ENCODE measurements around the gene MTURN. TPM values are rescaled to one million over a fixed set of nuclear protein-coding genes. Genes with fewer than 3 reads are reported as not detected.

MTURN gene
- total RNA-seq, 1 donor from 2014 or later: 106 TPM

- peak; percentile 68 for DNase-seq (ENCODE audit: low spot score)
These were observed 723 bp downstream of the MTURN start for GRCh38 chr7:30135301-30136116.

GRCh38 chr7:30136117-30136731 lies 1.4 kb downstream of the MTURN start:
- no peak for DNase-seq (ENCODE audit: low spot score)

- no peak for DNase-seq (ENCODE audit: low spot score)
These were observed 2.1 kb downstream of the MTURN start for GRCh38 chr7:30136743-30137485.

- DNase-seq (ENCODE audit: low spot score): no peak
These were observed 5.1 kb downstream of the MTURN start for GRCh38 chr7:30139836-30140384.

GRCh38 chr7:30140456-30140855 lies 5.7 kb downstream of the MTURN start:
- DNase-seq (ENCODE audit: low spot score): no peak

GRCh38 chr7:30142710-30143109 lies 7.9 kb downstream of the MTURN start:
- peak; percentile 59 for DNase-seq (ENCODE audit: low spot score)

GRCh38 chr7:30143748-30144251 lies 9.0 kb downstream of the MTURN start:
- no peak for DNase-seq (ENCODE audit: low spot score)

GRCh38 chr7:30144657-30145306 lies 10.0 kb downstream of the MTURN start:
- DNase-seq (ENCODE audit: low spot score): peak; percentile 53

GRCh38 chr7:30145426-30145970 lies 10.7 kb downstream of the MTURN start:
- DNase-seq (ENCODE audit: low spot score): no peak

- DNase-seq (ENCODE audit: low spot score): no peak
These were observed 11.4 kb downstream of the MTURN start for GRCh38 chr7:30146127-30146612.

- no peak for DNase-seq (ENCODE audit: low spot score)
These were observed 12.4 kb downstream of the MTURN start for GRCh38 chr7:30147223-30147622.

- no peak for DNase-seq (ENCODE audit: low spot score)
These were observed 13.0 kb downstream of the MTURN start for GRCh38 chr7:30147785-30148184.

- DNase-seq (ENCODE audit: low spot score): no peak
These were observed 13.6 kb downstream of the MTURN start for GRCh38 chr7:30148426-30148825.

GRCh38 chr7:30148951-30149459 lies 14.2 kb downstream of the MTURN start:
- DNase-seq (ENCODE audit: low spot score): no peak

- no peak for DNase-seq (ENCODE audit: low spot score)
These were observed 15.0 kb downstream of the MTURN start for GRCh38 chr7:30149640-30150272.

- DNase-seq (ENCODE audit: low spot score): no peak
These were observed 15.9 kb downstream of the MTURN start for GRCh38 chr7:30150711-30151110.

- DNase-seq (ENCODE audit: low spot score): no peak
These were observed 19.4 kb downstream of the MTURN start for GRCh38 chr7:30154111-30154587.

GRCh38 chr7:30155481-30155880 lies 20.7 kb downstream of the MTURN start:
- no peak for DNase-seq (ENCODE audit: low spot score)

GRCh38 chr7:30157204-30157603 lies 22.4 kb downstream of the MTURN start:
- no peak for DNase-seq (ENCODE audit: low spot score)

- no peak for DNase-seq (ENCODE audit: low spot score)
These were observed 24.4 kb downstream of the MTURN start for GRCh38 chr7:30159163-30159562.
